Measurements from ENCODE around the gene UNC45B. TPM values are rescaled to one million over a fixed set of nuclear protein-coding genes. Genes with fewer than 3 reads are reported as not detected.

Gene UNC45B
- total and polyA plus RNA-seq, 2 of the 8 experiments (the other 6 are each of a cell fraction or from before 2014, with no cell fraction given) = 0.06 to 0.15 TPM

DNA sequence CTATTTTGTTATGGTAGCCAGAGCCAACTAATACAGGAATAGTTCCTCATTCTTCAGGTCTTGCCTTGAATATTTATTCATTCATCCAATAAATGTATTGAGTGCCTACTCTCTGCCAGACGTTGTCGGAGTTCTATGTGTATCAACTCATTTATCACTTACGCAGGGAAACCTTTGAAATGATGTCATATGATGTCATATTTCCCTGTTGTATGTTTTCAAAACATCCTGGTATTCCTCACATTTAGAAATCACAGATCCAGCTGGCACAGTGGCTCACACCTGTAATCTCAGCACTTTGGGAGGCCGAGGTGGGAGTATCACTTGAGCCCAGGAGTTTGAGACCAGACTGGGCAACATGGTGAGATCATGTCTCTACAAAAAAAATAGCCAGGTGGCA, 2.8 kb upstream of the UNC45B start:
- Histone ChIP-seq H2BK12ac (ENCODE audit: low read depth, low read length) (no peak overlapping the region), H4K20me1 (replicated peaks in 1 of 2; ENCODE audit: control insufficient read depth in 1 of 2, insufficient read depth in 2 of 2, low read length in 2 of 2) (no peaks in the 10 kb centered on the region), H2BK5ac (ENCODE audit: low read depth, low read length) (no peak overlapping the region), H3K4me3 (ENCODE audit: extremely low read depth in 1 of 4, insufficient read depth in 2 of 4, low read depth in 3 of 4, low read length in 4 of 4) (no peak overlapping the region), H3K4ac (replicated peaks; ENCODE audit: insufficient read length, low read depth, low read length) (no peak overlapping the region), H3K23ac (ENCODE audit: insufficient read length) (no peak overlapping the region), H2AFZ (ENCODE audit: low read length) (no peak overlapping the region), H2BK120ac (replicated peaks; ENCODE audit: low read depth, low read length) (no peak overlapping the region), H2BK20ac (ENCODE audit: low read length) (no peak overlapping the region), H3K4me2 (ENCODE audit: insufficient read depth in 1 of 2, low read depth in 2 of 2, low read length in 2 of 2) (no peak overlapping the region), H3K14ac (ENCODE audit: insufficient read length) (no peak overlapping the region), H4K8ac (ENCODE audit: extremely low read depth, insufficient read depth, low read length) (no peak overlapping the region), H3K79me1 (ENCODE audit: low read depth, low read length) (no peaks in the 10 kb centered on the region), H4K5ac (ENCODE audit: insufficient read length, low read depth, low read length) (no peak overlapping the region), H3K27me3 (replicated peaks in 1 of 4; ENCODE audit: control insufficient read depth in 3 of 4, extremely low read depth in 1 of 4, insufficient read depth in 3 of 4, low read length in 3 of 4) (no peaks in the 10 kb centered on the region), H3K27ac (ENCODE audit: low read depth, low read length) (no peak overlapping the region), H2AK5ac (ENCODE audit: low read depth, low read length) (no peak overlapping the region), H4K91ac (replicated peaks; ENCODE audit: insufficient read length, low read length) (no peak overlapping the region), H3K9me3 (ENCODE audit: insufficient read depth in 2 of 2, low read depth in 1 of 2, low read length in 1 of 2) (no peaks in the 10 kb centered on the region), H3K79me2 (ENCODE audit: control insufficient read depth in 1 of 2, insufficient read depth in 2 of 2, low read length in 2 of 2) (peaks cover 0 to 19% of the 10 kb centered on the region in 2 experiments; a peak in 3 of 4 replicates), H3K18ac (ENCODE audit: extremely low read depth, low read length) (no peak overlapping the region), H3K36me3 (ENCODE audit: control insufficient read depth in 2 of 4, insufficient read depth in 4 of 4, low read length in 3 of 4) (peaks cover 0 to 2% (median under 1%) of the 10 kb centered on the region in 4 experiments; a peak in 4 of 8 replicates), H3K56ac (replicated peaks; ENCODE audit: insufficient read length, low read depth, low read length) (no peak overlapping the region), H3K9ac (replicated peaks in 1 of 4; ENCODE audit: extremely low read depth in 1 of 4, low read depth in 3 of 4, low read length in 3 of 4) (no peak overlapping the region), H3K23me2 (ENCODE audit: low read depth, low read length) (no peaks in the 10 kb centered on the region), H2BK15ac (ENCODE audit: low read length) (no peak overlapping the region), H3K4me1 (replicated peaks in 1 of 4; ENCODE audit: control insufficient read depth in 3 of 4, insufficient read depth in 4 of 4, low read length in 3 of 4) (peaks cover 0 to 3% (median 1%) of the 10 kb centered on the region in 4 experiments; a peak in 2 of 7 replicates)
- FAIRE-seq (no peak), DNase-seq (ENCODE audit: low read depth in 1 of 2, low spot score in 2 of 2) (no peak)
- ChIA-PET POLR2A (ENCODE audit: partially characterized antibody) (no interaction called here), CTCF (ENCODE audit: partially characterized antibody) (interaction anchor here (1.3 to 3.6 kb wide), 2 partner anchors 26 to 390 kb away, joined by 5 to 11 read pairs; partner anchors contain the start of gene RAD51D)
- WGBS, 2 experiments (ENCODE audit: extremely low coverage in 1 of 2, insufficient coverage in 1 of 2, insufficient read length in 1 of 2, insufficient replicate concordance in 2 of 2, low coverage in 1 of 2, low lambda C conversion rate in 2 of 2, missing lambda C conversion rate in 1 of 2) = 90% methylated on average over 4 of the region's 4 CpGs; no CpG with 5 or more reads in 1 of the 2 experiments
- TF ChIP-seq, protein P1, sequence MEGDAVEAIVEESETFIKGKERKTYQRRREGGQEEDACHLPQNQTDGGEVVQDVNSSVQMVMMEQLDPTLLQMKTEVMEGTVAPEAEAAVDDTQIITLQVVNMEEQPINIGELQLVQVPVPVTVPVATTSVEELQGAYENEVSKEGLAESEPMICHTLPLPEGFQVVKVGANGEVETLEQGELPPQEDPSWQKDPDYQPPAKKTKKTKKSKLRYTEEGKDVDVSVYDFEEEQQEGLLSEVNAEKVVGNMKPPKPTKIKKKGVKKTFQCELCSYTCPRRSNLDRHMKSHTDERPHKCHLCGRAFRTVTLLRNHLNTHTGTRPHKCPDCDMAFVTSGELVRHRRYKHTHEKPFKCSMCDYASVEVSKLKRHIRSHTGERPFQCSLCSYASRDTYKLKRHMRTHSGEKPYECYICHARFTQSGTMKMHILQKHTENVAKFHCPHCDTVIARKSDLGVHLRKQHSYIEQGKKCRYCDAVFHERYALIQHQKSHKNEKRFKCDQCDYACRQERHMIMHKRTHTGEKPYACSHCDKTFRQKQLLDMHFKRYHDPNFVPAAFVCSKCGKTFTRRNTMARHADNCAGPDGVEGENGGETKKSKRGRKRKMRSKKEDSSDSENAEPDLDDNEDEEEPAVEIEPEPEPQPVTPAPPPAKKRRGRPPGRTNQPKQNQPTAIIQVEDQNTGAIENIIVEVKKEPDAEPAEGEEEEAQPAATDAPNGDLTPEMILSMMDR (IDR thresholded peaks at IDR 0.05; ENCODE audit: control extremely low read depth in 1 of 3, insufficient read depth in 1 of 3, low read depth in 1 of 3, low read length in 3 of 3) = no peak
- TF ChIP-seq GTF2F1 (IDR thresholded peaks at IDR 0.05; ENCODE audit: borderline replicate concordance, low read depth, low read length) (no peak), TEAD4 (IDR thresholded peaks at IDR 0.05; ENCODE audit: low read depth, low read length) (no peak), EP300 (IDR thresholded peaks at IDR 0.05; ENCODE audit: borderline replicate concordance in 1 of 2, low read depth in 2 of 2, low read length in 2 of 2) (no peak), CBX5 (IDR thresholded peaks at IDR 0.05; ENCODE audit: low read depth, low read length) (no peak), JUND (IDR thresholded peaks at IDR 0.05; ENCODE audit: low read length) (no peak), CHD1 (IDR thresholded peaks at IDR 0.05; ENCODE audit: low read depth, low read length) (no peak), POU5F1 (IDR thresholded peaks at IDR 0.05; ENCODE audit: low read depth, low read length) (no peak), CBX8 (IDR thresholded peaks at IDR 0.05; ENCODE audit: borderline replicate concordance, low read depth, low read length) (no peak)
